Small intestine (tissue), 7 donors: Measurements from ENCODE around the gene CPZ. TPM values are rescaled to one million over a fixed set of nuclear protein-coding genes. Genes with fewer than 3 reads are reported as not detected.

Source experiments
- DNase-seq, 2 donors: peaks; one replicate each; pipeline versions ENCODE4 v3.0.0 to v3.0.0-alpha.2; 2013
- FAIRE-seq: peaks from 2 replicates; lab custom pipeline; 2012; peaks lifted over from hg19 to GRCh38; lab: Jason Lieb, UNC
- H3K27ac ChIP-seq, 3 donors: one replicate each; pipeline ENCODE4 v1.5.1; 2013; ENCODE audit warnings: low read length in 2 of 3, mild to moderate bottlenecking in 2 of 3, control low read depth in 1 of 3, inconsistent platforms in 1 of 3, low read depth in 1 of 3, moderate library complexity in 1 of 3
- H3K27me3 ChIP-seq, 3 donors: one replicate each; pipeline ENCODE4 v1.6.1; 2013; ENCODE audit warnings: low read length in 3 of 3, inconsistent platforms in 1 of 3; ENCODE audit not compliant: control insufficient read depth in 3 of 3, insufficient read depth in 3 of 3
- H3K36me3 ChIP-seq, 3 donors: one replicate each; pipeline ENCODE4 v1.6.1; 2013; ENCODE audit warnings: low read length in 3 of 3, inconsistent platforms in 1 of 3, low read depth in 1 of 3, mild to moderate bottlenecking in 1 of 3, moderate library complexity in 1 of 3; ENCODE audit not compliant: control insufficient read depth in 3 of 3, insufficient read depth in 2 of 3
- H3K4me1 ChIP-seq, 3 donors: one replicate each; pipeline ENCODE4 v1.6.1; 2013; ENCODE audit warnings: low read length in 2 of 3, inconsistent platforms in 1 of 3, low read depth in 1 of 3, mild to moderate bottlenecking in 1 of 3, moderate library complexity in 1 of 3; ENCODE audit not compliant: control insufficient read depth in 3 of 3, insufficient read depth in 2 of 3
- H3K4me3 ChIP-seq, 3 donors: one replicate each; pipeline ENCODE4 v1.5.1; 2013; ENCODE audit warnings: low read length in 3 of 3, control low read depth in 1 of 3, inconsistent platforms in 1 of 3, low read depth in 1 of 3, mild to moderate bottlenecking in 1 of 3, moderate library complexity in 1 of 3
- H3K9me3 ChIP-seq, 2 donors: one replicate each; pipeline ENCODE4 v1.6.1; 2013; ENCODE audit warnings: low read depth in 1 of 2, low read length in 1 of 2; ENCODE audit not compliant: control insufficient read depth in 2 of 2, insufficient read depth in 1 of 2
- WGBS, 3 donors: extraction: QIAGEN DNeasy Blood & Tissue Kit; methylation state at CpG; one replicate each; pipeline ENCODE4 v1.1.7; 2013; 5-methylcytosine and 5-hydroxymethylcytosine counted together
- polyA plus RNA-seq, 4 donors: library from polyadenylated mRNA; stranded (reverse) in 3 of 4; unstranded in 1 of 4; fragments of 200-250 nt in 3 of 4; fragments of 120-200 nt in 1 of 4; gene quantifications; one replicate each; pipeline versions ENCODE4 v1.2.1 to v1.2.3, GENCODE V29; 2013
- donor health status: healthy with polysubstance abuse.
- donor health status: control.
- donor health status: control.
- donor health status: Bipolar disorder and iron deficiency.
- donor health status: healthy.

CPZ gene
- polyA plus RNA-seq, 4 donors: 0.27 to 3.8 (median 1.7) TPM; not detected in 1

GRCh38 chr4:8613421-8614364 is 21.1 kb downstream of the CPZ start:
- Histone ChIP-seq H3K4me3 (no peak overlapping the region), H3K27me3 (no peaks in the 10 kb centered on the region), H3K36me3 (no peaks in the 10 kb centered on the region), H3K27ac (no peak overlapping the region), H3K9me3 (no peaks in the 10 kb centered on the region), H3K4me1 (no peaks in the 10 kb centered on the region)
- FAIRE-seq (no peak), DNase-seq (no peak)
- WGBS, 3 donors: 82 to 91% (median 89%) methylated on average over 35 of the region's 35 CpGs

GRCh38 chr4:8614365-8615193 is 22.0 kb downstream of the CPZ start:
- WGBS, 3 donors: 70 to 77% (median 70%) methylated on average over 22 of the region's 22 CpGs
- Histone ChIP-seq H3K9me3 (no peaks in the 10 kb centered on the region), H3K27me3 (no peaks in the 10 kb centered on the region), H3K4me3 (no peak overlapping the region), H3K36me3 (no peaks in the 10 kb centered on the region), H3K4me1 (no peaks in the 10 kb centered on the region), H3K27ac (no peak overlapping the region)
- FAIRE-seq: no peak
- no peak for DNase-seq

GRCh38 chr4:8615366-8615765 is 22.8 kb downstream of the CPZ start:
- Histone ChIP-seq H3K36me3 (no peaks in the 10 kb centered on the region), H3K27me3 (no peaks in the 10 kb centered on the region), H3K4me3 (no peak overlapping the region), H3K9me3 (no peaks in the 10 kb centered on the region), H3K27ac (no peak overlapping the region), H3K4me1 (no peaks in the 10 kb centered on the region)
- DNase-seq: no peak
- FAIRE-seq: no peak
- WGBS, 3 donors: 82 to 89% (median 83%) methylated on average over 13 of the region's 13 CpGs

- H3K27me3 ChIP-seq: no peaks in the 10 kb centered on the region
Measured at GRCh38 chr4:8615921-8616787, 23.6 kb downstream of the CPZ start.

GRCh38 chr4:8616831-8617230 is 24.3 kb downstream of the CPZ start:
- Histone ChIP-seq H3K27me3 (no peaks in the 10 kb centered on the region), H3K4me1 (no peaks in the 10 kb centered on the region), H3K4me3 (no peak overlapping the region), H3K9me3 (no peaks in the 10 kb centered on the region), H3K27ac (no peak overlapping the region), H3K36me3 (no peaks in the 10 kb centered on the region)
- 63 to 86% (median 74%) methylated on average over 16 of the region's 16 CpGs for WGBS, 3 donors
- DNase-seq (no peak), FAIRE-seq (no peak)

More at GRCh38 chr4:8615921-8616787, 23.6 kb downstream of the CPZ start:
- DNase-seq: no peak
- no peaks in the 10 kb centered on the region for H3K9me3 ChIP-seq
- WGBS, 3 donors: 63 to 82% (median 74%) methylated on average over 26 of the region's 26 CpGs
- no peaks in the 10 kb centered on the region for H3K4me1 ChIP-seq
- no peaks in the 10 kb centered on the region for H3K36me3 ChIP-seq
- H3K27ac ChIP-seq: no peak overlapping the region
- no peak overlapping the region for H3K4me3 ChIP-seq
- FAIRE-seq: no peak

- DNase-seq: no peak
- Histone ChIP-seq H3K4me1 (no peaks in the 10 kb centered on the region), H3K27me3 (no peaks in the 10 kb centered on the region), H3K36me3 (no peaks in the 10 kb centered on the region), H3K4me3 (no peak overlapping the region), H3K27ac (no peak overlapping the region), H3K9me3 (no peaks in the 10 kb centered on the region)
- 71 to 76% (median 75%) methylated on average over 21 of the region's 21 CpGs for WGBS, 3 donors
- FAIRE-seq: no peak
Measured at GRCh38 chr4:8617486-8618040, 25.0 kb downstream of the CPZ start.

- H3K4me3 ChIP-seq: no peak overlapping the region
- no peaks in the 10 kb centered on the region for H3K4me1 ChIP-seq
- FAIRE-seq (no peak), DNase-seq (no peak)
- H3K27me3 ChIP-seq: no peaks in the 10 kb centered on the region
- H3K9me3 ChIP-seq: no peaks in the 10 kb centered on the region
- no peaks in the 10 kb centered on the region for H3K36me3 ChIP-seq
- WGBS, 3 donors: 79 to 88% (median 85%) methylated on average over 15 of the region's 15 CpGs
- no peak overlapping the region for H3K27ac ChIP-seq
Measured at GRCh38 chr4:8618421-8618820, 25.9 kb downstream of the CPZ start.
